ENCODE measurements around the gene MT1F. TPM values are rescaled to one million over a fixed set of nuclear protein-coding genes. Genes with fewer than 3 reads are reported as not detected.

MT1F gene
- total RNA-seq, 2 donors from 2014 or later: 3.1 to 3.9 TPM

- peaks cover 0 to 5% of the 10 kb centered on the region in 2 donors for H3K4me1 ChIP-seq (ENCODE audit: control insufficient read depth in 1 of 2, low read depth in 2 of 2)
- TF ChIP-seq CTCF (IDR thresholded peaks at IDR 0.05): no peak
- no peaks in the 10 kb centered on the region for H3K27me3 ChIP-seq (replicated peaks; ENCODE audit: insufficient read depth)
- ATAC-seq (ENCODE audit: insufficient number of reproducible peaks, low FRiP score, low read depth) (no peak), DNase-seq (ENCODE audit: low spot score) (no peak)
- no peaks in the 10 kb centered on the region for H3K9me3 ChIP-seq
- H3K4me3 ChIP-seq: no peak overlapping the region
- H3K36me3 ChIP-seq: no peaks in the 10 kb centered on the region
- H3K27ac ChIP-seq: no peak overlapping the region
These were observed 34.1 kb upstream of the MT1F start for GRCh38 chr16:56623637-56624036.

GRCh38 chr16:56625140-56625942, 32.4 kb upstream of the MT1F start, which contains the start of gene MT1E:
TSS of gene MT1E (plus strand) at chr16:56625781. CDS start at chr16:56625852, 71 bp downstream.
- Histone ChIP-seq H3K9me3 (no peaks in the 10 kb centered on the region), H3K4me1 (ENCODE audit: control insufficient read depth in 1 of 2, low read depth in 2 of 2) (peaks cover 0 to 5% of the 10 kb centered on the region in 2 donors), H3K36me3 (no peaks in the 10 kb centered on the region), H3K4me3 (peak within 1 kb of the TSS; percentile 77), H3K27me3 (replicated peaks; ENCODE audit: insufficient read depth) (no peaks in the 10 kb centered on the region), H3K27ac (peak within 1 kb of the TSS; percentile 95 to 99)
- DNase-seq (ENCODE audit: low spot score) (no peak), ATAC-seq (ENCODE audit: insufficient number of reproducible peaks, low FRiP score, low read depth) (peak; percentile 61)
- TF ChIP-seq CTCF (IDR thresholded peaks at IDR 0.05): no peak

DNA sequence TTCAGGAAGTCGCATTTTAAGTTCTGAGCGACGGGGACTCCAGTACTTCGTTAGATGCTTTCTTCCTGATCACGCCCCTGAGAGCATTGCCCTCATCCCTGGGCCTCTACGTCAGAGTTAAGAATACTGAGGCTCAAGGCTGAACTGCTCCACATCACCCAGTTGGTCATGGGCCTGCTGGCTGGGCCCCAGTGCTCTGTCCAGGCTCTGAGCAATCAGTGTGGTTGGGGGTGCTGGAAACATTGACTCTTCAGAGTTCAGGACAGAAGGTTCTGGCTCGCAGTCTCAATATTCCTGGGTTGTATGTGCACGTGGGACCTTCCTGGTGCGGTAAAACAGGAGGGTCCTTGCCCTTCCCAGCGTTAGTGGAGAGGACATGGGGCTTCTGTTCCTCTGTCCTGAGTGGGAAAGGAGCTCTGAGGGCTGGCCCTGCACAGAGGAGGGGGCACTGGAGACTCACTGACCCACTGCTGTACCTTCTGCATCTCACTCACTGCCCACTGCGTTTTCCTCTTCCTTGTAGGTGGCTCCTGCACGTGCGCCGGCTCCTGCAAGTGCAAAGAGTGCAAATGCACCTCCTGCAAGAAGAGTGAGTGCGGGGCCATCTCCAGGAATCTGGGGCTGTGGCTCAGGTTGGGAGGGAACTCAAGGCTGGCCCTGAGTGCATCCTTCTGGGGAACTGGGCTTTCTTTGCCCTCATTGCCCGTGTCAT, 31.7 kb upstream of the MT1F start:
- peak; percentile 70 for DNase-seq (ENCODE audit: low spot score)
- H3K36me3 ChIP-seq: no peaks in the 10 kb centered on the region
- H3K4me3 ChIP-seq: peak overlapping the region; percentile 77
- no peak for TF ChIP-seq CTCF (IDR thresholded peaks at IDR 0.05)
- peak overlapping the region; percentile 95 to 99 for H3K27ac ChIP-seq
- peak; percentile 68 for ATAC-seq (ENCODE audit: insufficient number of reproducible peaks, low FRiP score, low read depth)
- no peaks in the 10 kb centered on the region for H3K27me3 ChIP-seq (replicated peaks; ENCODE audit: insufficient read depth)
- H3K9me3 ChIP-seq: no peaks in the 10 kb centered on the region
- peaks cover 0 to 5% of the 10 kb centered on the region in 2 donors for H3K4me1 ChIP-seq (ENCODE audit: control insufficient read depth in 1 of 2, low read depth in 2 of 2)

DNA sequence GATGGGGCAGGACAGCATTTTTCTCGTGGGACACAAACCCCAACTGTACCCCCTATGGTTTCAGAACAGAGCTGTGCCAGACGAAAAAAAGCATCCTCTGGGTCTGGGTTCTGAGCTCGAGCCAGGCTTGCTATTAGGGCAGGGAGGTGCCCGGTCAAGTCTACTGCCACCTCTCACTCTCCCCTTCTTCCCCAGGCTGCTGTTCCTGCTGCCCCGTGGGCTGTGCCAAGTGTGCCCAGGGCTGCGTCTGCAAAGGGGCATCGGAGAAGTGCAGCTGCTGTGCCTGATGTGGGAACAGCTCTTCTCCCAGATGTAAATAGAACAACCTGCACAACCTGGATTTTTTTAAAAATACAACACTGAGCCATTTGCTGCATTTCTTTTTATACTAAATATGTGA, 31.1 kb upstream of the MT1F start:
- DNase-seq (ENCODE audit: low spot score) (no peak), ATAC-seq (ENCODE audit: insufficient number of reproducible peaks, low FRiP score, low read depth) (no peak)
- Histone ChIP-seq H3K36me3 (no peaks in the 10 kb centered on the region), H3K27ac (peak overlapping the region; percentile 95 to 99), H3K27me3 (replicated peaks; ENCODE audit: insufficient read depth) (no peaks in the 10 kb centered on the region), H3K4me1 (ENCODE audit: control insufficient read depth in 1 of 2, low read depth in 2 of 2) (peaks cover 0 to 5% of the 10 kb centered on the region in 2 donors), H3K4me3 (peak overlapping the region; percentile 77), H3K9me3 (no peaks in the 10 kb centered on the region)
- TF ChIP-seq CTCF (IDR thresholded peaks at IDR 0.05): no peak
